HG03460 (cell line): ENCODE results near the gene ACIN1.

ENCODE experiments used
- ATAC-seq: cut with Tn5 transposase; IDR thresholded peaks from one replicate; pipeline ENCODE4 v1.9.1; 2021; ENCODE audit not compliant: unreplicated experiment

Gene ACIN1

GRCh38 chr14:23044840-23045239 is 50.1 kb downstream of the ACIN1 start:
- no peak for ATAC-seq

- ATAC-seq, result no peak
Measured at GRCh38 chr14:23043754-23044153, 51.2 kb downstream of the ACIN1 start.

- ATAC-seq, result no peak
Measured at GRCh38 chr14:23043145-23043544, 51.8 kb downstream of the ACIN1 start.

- ATAC-seq, result no peak
Measured at GRCh38 chr14:23042162-23042965, 52.6 kb downstream of the ACIN1 start, which contains the start of gene PSMB11. PSMB11 (plus strand) TSS chr14:23042212; CDS start chr14:23042226, 14 bp downstream.

GRCh38 chr14:23041729-23042128 is 53.2 kb downstream of the ACIN1 start:
- ATAC-seq, result no peak

- no peak for ATAC-seq
Measured at GRCh38 chr14:23040100-23040499, 54.8 kb downstream of the ACIN1 start.

- no peak for ATAC-seq
Measured at GRCh38 chr14:23035303-23036144, 59.4 kb downstream of the ACIN1 start.

- ATAC-seq, result peak; percentile 94
Measured at GRCh38 chr14:23034498-23035302, 60.2 kb downstream of the ACIN1 start, which contains the start of gene PSMB5. PSMB5 (minus strand) TSS chr14:23034900; CDS start chr14:23034881, 19 bp downstream.

- no peak for ATAC-seq
Measured at GRCh38 chr14:23033801-23034497, 61.0 kb downstream of the ACIN1 start.

GRCh38 chr14:23033251-23033727 is 61.6 kb downstream of the ACIN1 start:
- ATAC-seq, result no peak

- ATAC-seq, result no peak
Measured at GRCh38 chr14:23030936-23031335, 64.0 kb downstream of the ACIN1 start.

GRCh38 chr14:23028799-23029198 is 66.1 kb downstream of the ACIN1 start:
- no peak for ATAC-seq

- ATAC-seq, result no peak
Measured at GRCh38 chr14:23025151-23025814, 69.7 kb downstream of the ACIN1 start.

- ATAC-seq, result no peak
Measured at GRCh38 chr14:23024612-23025075, 70.3 kb downstream of the ACIN1 start.

GRCh38 chr14:23023795-23024152 is 71.2 kb downstream of the ACIN1 start:
- ATAC-seq, result no peak

- no peak for ATAC-seq
Measured at GRCh38 chr14:23023022-23023794, 71.7 kb downstream of the ACIN1 start.

- ATAC-seq, result no peak
Measured at GRCh38 chr14:23021889-23022442, 73.0 kb downstream of the ACIN1 start.

- ATAC-seq, result no peak
Measured at GRCh38 chr14:23021434-23021833, 73.5 kb downstream of the ACIN1 start.
